Ovary (tissue), 3 donors: ENCODE data around the gene AP1S1.

Source experiments
- CTCF ChIP-seq, 3 donors: fragments of 450-650 bp in 2 of 3; fragments of 200-600 bp in 1 of 3; IDR thresholded peaks; one replicate each; pipeline versions ENCODE4 v1.5.1 to v1.8.0; 2016 to 2022; ENCODE audit warnings: antibody characterized with exemption in 3 of 3, mild to moderate bottlenecking in 1 of 3
- EP300 ChIP-seq: sonication (generic); formaldehyde crosslinking; IDR thresholded peaks from one replicate; pipeline ENCODE4 v1.6.1; 2017; ENCODE audit warnings: antibody characterized with exemption
- POLR2A ChIP-seq: fragments of 450-650 bp; IDR thresholded peaks from one replicate; pipeline ENCODE4 v1.6.1; 2017; ENCODE audit warnings: antibody characterized with exemption, mild to moderate bottlenecking, moderate library complexity
- donor health status: DM: no; HTN: no; CAD: no.

- no peak for TF ChIP-seq CTCF (IDR thresholded peaks at IDR 0.05)
- no peak for TF ChIP-seq EP300
- TF ChIP-seq POLR2A: no peak
Observed at GRCh38 chr7:101179713-101180112, 25.4 kb downstream of the AP1S1 start.
